Endothelial cell of umbilical vein (primary cell): ENCODE data around the gene EHMT1. TPM values are rescaled to one million over a fixed set of nuclear protein-coding genes. Genes with fewer than 3 reads are reported as not detected.

Experiments
- BruUV-seq: library from RNA; stranded (reverse); fragments of 400-500 nt; replicated peaks from 2 replicates; lab custom pipeline; 2021; lab: Mats Ljungman, UMichigan
- CTCF ChIA-PET: fragments of 300-600, 350-600 bp; sonication (Branson Sonifier 250); formaldehyde crosslinking; loops from one replicate; lab custom pipeline; 2021; ENCODE audit warnings: antibody characterized with exemption, inconsistent platforms; lab: Charles Lee
- POLR2A ChIA-PET: fragments of 300-600, 350-600 bp; sonication (Branson Sonifier 250); formaldehyde crosslinking; loops from one replicate; lab custom pipeline; 2021; ENCODE audit warnings: antibody characterized with exemption, inconsistent platforms; lab: Charles Lee
- DNase-seq: peaks from one replicate; pipeline ENCODE4 v3.0.0-alpha.2; 2011; ENCODE audit warnings: low read depth, low spot score
- FAIRE-seq: peaks from 2 replicates; lab custom pipeline; 2011; peaks lifted over from hg19 to GRCh38; lab: Jason Lieb, UNC
- H2AFZ ChIP-seq: 2 replicates; pipeline ENCODE4 v1.6.0; 2012; ENCODE audit warnings: low read depth, low read length, control low read depth, inconsistent platforms
- H3K27ac ChIP-seq: 2 replicates; pipeline ENCODE4 v1.5.1; 2011; ENCODE audit warnings: low read depth, mild to moderate bottlenecking, control low read depth, low read length, moderate library complexity; ENCODE audit not compliant: insufficient read depth
- H3K27me3 ChIP-seq, 2 experiments: 2 replicates each; pipeline versions ENCODE4 v1.6.0 to v1.6.1; 2011; ENCODE audit warnings: low read length in 2 of 2, mixed read lengths in 1 of 2; ENCODE audit not compliant: control insufficient read depth in 2 of 2, insufficient read depth in 2 of 2
- H3K36me3 ChIP-seq, 2 experiments: 2 replicates in 1 of 2; 3 replicates in 1 of 2; pipeline ENCODE4 v1.5.1; 2011; ENCODE audit warnings: low read length in 2 of 2, mild to moderate bottlenecking in 1 of 2, moderate library complexity in 1 of 2; ENCODE audit not compliant: control insufficient read depth in 2 of 2, insufficient read depth in 2 of 2; ENCODE audit errors: extremely low read depth in 1 of 2
- H3K4me1 ChIP-seq: 3 replicates; pipeline ENCODE4 v1.5.1; 2011; ENCODE audit warnings: mild to moderate bottlenecking, low read length; ENCODE audit not compliant: control insufficient read depth, insufficient read depth; ENCODE audit errors: extremely low read depth
- H3K4me2 ChIP-seq: 2 replicates; pipeline ENCODE4 v1.6.1; 2011; ENCODE audit warnings: low read length, control low read depth, mixed read lengths; ENCODE audit not compliant: insufficient read depth
- H3K4me3 ChIP-seq, 3 experiments: fragments of 200-600 bp in 1 of 3; sonication (generic), shearing (Covaris generic) in 1 of 3; replicated peaks in 1 of 3; 2 replicates each; pipeline ENCODE4 v1.5.1; 2011 to 2016; ENCODE audit warnings: control low read depth in 3 of 3, low read length in 3 of 3, mild to moderate bottlenecking in 2 of 3, inconsistent platforms in 1 of 3, low read depth in 1 of 3, moderate library complexity in 1 of 3; ENCODE audit not compliant: insufficient read depth in 1 of 3
- H3K79me2 ChIP-seq: 2 replicates; pipeline ENCODE4 v1.6.0; 2012; ENCODE audit warnings: low read length, inconsistent platforms; ENCODE audit not compliant: control insufficient read depth, insufficient read depth
- H3K9ac ChIP-seq: replicated peaks from 2 replicates; pipeline ENCODE3; 2011; ENCODE audit warnings: low read length, control low read depth; ENCODE audit not compliant: insufficient read depth; ENCODE audit errors: extremely low read depth
- H3K9me1 ChIP-seq: replicated peaks from 3 replicates; pipeline ENCODE4 v1.6.0; 2011; ENCODE audit warnings: mild to moderate bottlenecking, low read length; ENCODE audit not compliant: control insufficient read depth, insufficient read depth; ENCODE audit errors: extremely low read depth
- H3K9me3 ChIP-seq: replicated peaks from 2 replicates; pipeline ENCODE4 v1.5.1; 2012; ENCODE audit warnings: low read length, inconsistent platforms; ENCODE audit not compliant: control insufficient read depth, insufficient read depth
- H4K20me1 ChIP-seq: replicated peaks from 2 replicates; pipeline ENCODE3; 2011; ENCODE audit warnings: mild to moderate bottlenecking, low read length; ENCODE audit not compliant: control insufficient read depth, insufficient read depth; ENCODE audit errors: extremely low read depth
- EZH2 ChIP-seq: IDR thresholded peaks from 2 replicates; pipeline ENCODE4 v1.6.1; 2012; ENCODE audit warnings: borderline replicate concordance, low read depth, mild to moderate bottlenecking, moderate library complexity, low read length, inconsistent platforms; ENCODE audit not compliant: severe bottlenecking
- FOS ChIP-seq: IDR thresholded peaks from 2 replicates; pipeline ENCODE4 v1.6.1; 2011; ENCODE audit warnings: mild to moderate bottlenecking, low read length, moderate library complexity, borderline replicate concordance; ENCODE audit not compliant: insufficient read depth
- GATA2 ChIP-seq: IDR thresholded peaks from 2 replicates; pipeline ENCODE4 v1.7.0; 2011; ENCODE audit warnings: low read depth, mild to moderate bottlenecking, moderate library complexity, mixed read lengths, low read length; ENCODE audit not compliant: insufficient read length, insufficient read depth
- JUN ChIP-seq: IDR thresholded peaks from 2 replicates; pipeline ENCODE4 v1.6.1; 2011; ENCODE audit warnings: borderline replicate concordance, low read depth; ENCODE audit not compliant: insufficient read length, insufficient read depth
- MAX ChIP-seq: IDR thresholded peaks from 2 replicates; pipeline ENCODE4 v1.6.1; 2011; ENCODE audit not compliant: insufficient read depth, insufficient read length
- MYC ChIP-seq: IDR thresholded peaks from one replicate; pipeline ENCODE4 v1.6.1; 2011; ENCODE audit warnings: mild to moderate bottlenecking, low read depth, low read length
- POLR2A ChIP-seq: IDR thresholded peaks from 2 replicates; pipeline ENCODE4 v1.6.1; 2012; ENCODE audit warnings: low read depth, mild to moderate bottlenecking, control low read depth, low read length
- POLR2AphosphoS5 ChIP-seq: IDR thresholded peaks from 2 replicates; pipeline ENCODE4 v1.6.1; 2012; ENCODE audit warnings: low read depth, mild to moderate bottlenecking, control low read depth, low read length, moderate library complexity; ENCODE audit not compliant: insufficient read depth
- dilution Hi-C: fragments of 300-500 bp; cut with MboI; formaldehyde crosslinking; loops from one replicate; pipeline ENCODE4 v1.15.0; 2019; ENCODE audit warnings: low sequenced_read_pairs; ENCODE audit not compliant: extremely low pct_ligation_motif_present
- intact Hi-C: fragments of 100-400 bp; cut with micrococcal nuclease; formaldehyde crosslinking; loops from one replicate; pipeline ENCODE4 v1.10.0; 2022
- polyA plus RNA-seq, 4 experiments: library from polyadenylated mRNA; depleted of rRNA in 3 of 4; stranded (reverse) in 3 of 4; unstranded in 1 of 4; fragments of >200 nt; gene quantifications; 2 replicates each; pipeline versions ENCODE4 v1.2.1 to v1.2.3, GENCODE V29; 2011 to 2012; ENCODE audit warnings: missing spikeins in 1 of 4
- total RNA-seq: library from RNA; stranded (reverse); gene quantifications from 2 replicates; pipeline ENCODE4 v1.2.3, GENCODE V29; 2021
- TF ChIP-seq, protein P1 (sequence below), 2 donors: IDR thresholded peaks; 1 replicate in 1 of 2; 2 replicates in 1 of 2; pipeline ENCODE4 v1.5.1; 2011; ENCODE audit warnings: low read length in 2 of 2, mild to moderate bottlenecking in 2 of 2, moderate library complexity in 2 of 2, control low read depth in 1 of 2, inconsistent platforms in 1 of 2, low read depth in 1 of 2; ENCODE audit not compliant: insufficient read depth in 1 of 2; ENCODE audit errors: extremely low read depth in 1 of 2

EHMT1 gene
- total and polyA plus RNA-seq, 2 donors (not counting 3 experiments of a cell fraction or from before 2014, with no cell fraction given): 48.2 to 104 TPM

DNA sequence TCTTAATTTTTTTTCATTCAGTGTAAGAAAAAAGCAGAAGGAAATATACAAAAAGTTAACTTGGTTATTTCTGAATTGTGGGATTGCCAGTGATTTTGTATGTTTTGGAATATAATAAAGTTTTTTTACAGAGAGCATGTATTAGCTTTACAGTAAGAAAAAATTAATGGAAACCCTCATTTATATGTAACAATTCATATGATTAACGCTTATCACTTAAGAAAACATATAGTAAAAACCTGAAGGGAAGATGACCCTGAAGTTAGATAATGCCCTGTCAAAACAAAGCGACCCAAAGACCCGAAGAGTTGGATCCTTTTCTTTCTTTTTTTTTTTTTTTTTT, 52.4 kb downstream of the EHMT1 start:
- FAIRE-seq: no peak
- Histone ChIP-seq H3K27ac (no peak overlapping the region), H3K27me3 (no peaks in the 10 kb centered on the region), H2AFZ (no peak overlapping the region), H3K4me3 (no peak overlapping the region), H3K9ac (no peak overlapping the region), H3K4me2 (no peak overlapping the region), H3K79me2 (peaks cover 67% of the 10 kb centered on the region), H3K36me3 (peaks cover 0 to 3% of the 10 kb centered on the region in 2 experiments), H3K4me1 (peaks cover 12% of the 10 kb centered on the region), H3K9me3 (no peaks in the 10 kb centered on the region), H3K9me1 (no peaks in the 10 kb centered on the region), H4K20me1 (peaks cover 4% of the 10 kb centered on the region)
- ChIA-PET CTCF (interaction anchor here (1.9 kb wide), 1 partner anchor 24 kb away, joined by 5 read pairs; no protein-coding TSS in a partner anchor), POLR2A (no interaction called here)
- dilution Hi-C loops (no loop called here), intact Hi-C loops (loop anchor here (5.0 to 10.0 kb wide), 2 partner anchors 49 to 84 kb away; no protein-coding TSS in a partner anchor)
- TF ChIP-seq EZH2 (no peak), POLR2A (no peak), JUN (no peak), GATA2 (no peak)
- BruUV-seq: no TSS peak
- no peak for DNase-seq

- H3K79me2 ChIP-seq: peaks cover 66% of the 10 kb centered on the region
- H3K4me1 ChIP-seq: peaks cover 7% of the 10 kb centered on the region
These were observed 52.9 kb downstream of the EHMT1 start for GRCh38 chr9:137671721-137672120.

More at GRCh38 chr9:137671721-137672120, 52.9 kb downstream of the EHMT1 start:
- no TSS peak for BruUV-seq
- Histone ChIP-seq H3K9ac (no peak overlapping the region), H3K27me3 (no peaks in the 10 kb centered on the region), H3K9me3 (no peaks in the 10 kb centered on the region), H3K9me1 (no peaks in the 10 kb centered on the region), H3K27ac (no peak overlapping the region), H3K36me3 (peaks cover 0 to 3% of the 10 kb centered on the region in 2 experiments), H4K20me1 (peaks cover 4% of the 10 kb centered on the region), H2AFZ (no peak overlapping the region), H3K4me3 (no peak overlapping the region), H3K4me2 (no peak overlapping the region)
- CTCF ChIA-PET: no interaction called here
- DNase-seq (no peak), FAIRE-seq (no peak)
- dilution Hi-C loops: no loop called here
- POLR2A ChIA-PET: no interaction called here
- intact Hi-C loops: loop anchor here (1.0 to 10.0 kb wide), 3 partner anchors 24 to 83 kb away; no protein-coding TSS in a partner anchor
- no peak for TF ChIP-seq MAX
- no peak for TF ChIP-seq MYC
- TF ChIP-seq, protein P1, sequence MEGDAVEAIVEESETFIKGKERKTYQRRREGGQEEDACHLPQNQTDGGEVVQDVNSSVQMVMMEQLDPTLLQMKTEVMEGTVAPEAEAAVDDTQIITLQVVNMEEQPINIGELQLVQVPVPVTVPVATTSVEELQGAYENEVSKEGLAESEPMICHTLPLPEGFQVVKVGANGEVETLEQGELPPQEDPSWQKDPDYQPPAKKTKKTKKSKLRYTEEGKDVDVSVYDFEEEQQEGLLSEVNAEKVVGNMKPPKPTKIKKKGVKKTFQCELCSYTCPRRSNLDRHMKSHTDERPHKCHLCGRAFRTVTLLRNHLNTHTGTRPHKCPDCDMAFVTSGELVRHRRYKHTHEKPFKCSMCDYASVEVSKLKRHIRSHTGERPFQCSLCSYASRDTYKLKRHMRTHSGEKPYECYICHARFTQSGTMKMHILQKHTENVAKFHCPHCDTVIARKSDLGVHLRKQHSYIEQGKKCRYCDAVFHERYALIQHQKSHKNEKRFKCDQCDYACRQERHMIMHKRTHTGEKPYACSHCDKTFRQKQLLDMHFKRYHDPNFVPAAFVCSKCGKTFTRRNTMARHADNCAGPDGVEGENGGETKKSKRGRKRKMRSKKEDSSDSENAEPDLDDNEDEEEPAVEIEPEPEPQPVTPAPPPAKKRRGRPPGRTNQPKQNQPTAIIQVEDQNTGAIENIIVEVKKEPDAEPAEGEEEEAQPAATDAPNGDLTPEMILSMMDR (IDR thresholded peaks at IDR 0.05; ENCODE audit: extremely low read depth in 1 of 2, insufficient read depth in 1 of 2, low read depth in 1 of 2, low read length in 2 of 2): no peak
- TF ChIP-seq EZH2: no peak
- no peak for TF ChIP-seq GATA2
- TF ChIP-seq JUN: no peak
- TF ChIP-seq POLR2A: no peak
- no peak for TF ChIP-seq FOS
- TF ChIP-seq POLR2AphosphoS5: no peak
